ENCODE measurements around the gene GNAO1.

GNAO1 gene

GRCh38 chr16:56259425-56259779 lies 68.1 kb downstream of the GNAO1 start:
- no peak for TF ChIP-seq ELF4 (IDR thresholded peaks at IDR 0.05)
- no peak for TF ChIP-seq FOXK2 (IDR thresholded peaks at IDR 0.05)
- DNase-seq (ENCODE audit: extremely low spot score) = no peak
- ChIA-PET POLR2A (interaction anchor here (0.9 kb wide), 1 partner anchor 9 kb away, joined by 3 read pairs; no protein-coding TSS in a partner anchor), CTCF (no interaction called here)

- TF ChIP-seq FOXA1 (IDR thresholded peaks at IDR 0.05) = no peak
- no peak for TF ChIP-seq ZNF384 (IDR thresholded peaks at IDR 0.05)
- ChIA-PET CTCF (no interaction called here), POLR2A (no interaction called here)
- no peak for DNase-seq (ENCODE audit: extremely low spot score)
Observed at GRCh38 chr16:56260378-56261160, 69.3 kb downstream of the GNAO1 start.

- no peak for TF ChIP-seq SUZ12 (IDR thresholded peaks at IDR 0.05)
- TF ChIP-seq LEF1 (IDR thresholded peaks at IDR 0.05; ENCODE audit: borderline replicate concordance) = no peak
- TF ChIP-seq BHLHE40 (IDR thresholded peaks at IDR 0.05; ENCODE audit: borderline replicate concordance) = no peak
- TF ChIP-seq NFRKB (IDR thresholded peaks at IDR 0.05) = no peak
- TF ChIP-seq ZNF384 (IDR thresholded peaks at IDR 0.05) = no peak
- TF ChIP-seq CTBP1 (IDR thresholded peaks at IDR 0.05; ENCODE audit: borderline replicate concordance) = no peak
- no peak for TF ChIP-seq ELF4 (IDR thresholded peaks at IDR 0.05)
- CTCF ChIA-PET = no interaction called here
- POLR2A ChIA-PET = no interaction called here
- no peak for DNase-seq (ENCODE audit: extremely low spot score)
Observed at GRCh38 chr16:56261656-56262055, 70.4 kb downstream of the GNAO1 start.

GRCh38 chr16:56262148-56262547 lies 70.9 kb downstream of the GNAO1 start:
- POLR2A ChIA-PET = no interaction called here
- no peak for DNase-seq (ENCODE audit: extremely low spot score)
- no peak for TF ChIP-seq PKNOX1 (IDR thresholded peaks at IDR 0.05)
- CTCF ChIA-PET = no interaction called here

GRCh38 chr16:56262551-56263245 lies 71.4 kb downstream of the GNAO1 start:
- TF ChIP-seq HDGF (IDR thresholded peaks at IDR 0.05; ENCODE audit: borderline replicate concordance) (no peak), PKNOX1 (IDR thresholded peaks at IDR 0.05) (no peak), FOXA1 (IDR thresholded peaks at IDR 0.05) (no peak)
- DNase-seq (ENCODE audit: extremely low spot score) = no peak
- ChIA-PET CTCF (interaction anchor here (1.1 kb wide), 1 partner anchor 15 kb away, joined by 3 read pairs; no protein-coding TSS in a partner anchor), POLR2A (no interaction called here)

- POLR2A ChIA-PET = interaction anchor here (0.8 kb wide), 1 partner anchor 32 kb away, joined by 4 read pairs; no protein-coding TSS in a partner anchor
- DNase-seq (ENCODE audit: extremely low spot score) = no peak
- no peak for TF ChIP-seq PKNOX1 (IDR thresholded peaks at IDR 0.05)
- no peak for TF ChIP-seq ARNT (IDR thresholded peaks at IDR 0.05)
- no peak for TF ChIP-seq BHLHE40 (IDR thresholded peaks at IDR 0.05; ENCODE audit: borderline replicate concordance)
- TF ChIP-seq L3MBTL2 (conservative IDR thresholded peaks at IDR 0.05) = no peak
- TF ChIP-seq HDGF (IDR thresholded peaks at IDR 0.05; ENCODE audit: borderline replicate concordance) = no peak
- CTCF ChIA-PET = interaction anchor here (1.1 kb wide), 1 partner anchor 13 kb away, joined by 3 read pairs; no protein-coding TSS in a partner anchor
Observed at GRCh38 chr16:56263711-56264608, 72.7 kb downstream of the GNAO1 start.

GRCh38 chr16:56264609-56264972 lies 73.3 kb downstream of the GNAO1 start:
- no peak for DNase-seq (ENCODE audit: extremely low spot score)
- CTCF ChIA-PET = interaction anchor here (0.7 kb wide), 1 partner anchor 54 kb away, joined by 4 read pairs; no protein-coding TSS in a partner anchor
- TF ChIP-seq HDGF (IDR thresholded peaks at IDR 0.05; ENCODE audit: borderline replicate concordance) (no peak), FOXM1 (IDR thresholded peaks at IDR 0.05; ENCODE audit: borderline replicate concordance) (no peak), BHLHE40 (IDR thresholded peaks at IDR 0.05; ENCODE audit: borderline replicate concordance) (no peak), CTBP1 (IDR thresholded peaks at IDR 0.05; ENCODE audit: borderline replicate concordance) (no peak), ARNT (IDR thresholded peaks at IDR 0.05) (no peak), TARDBP (IDR thresholded peaks at IDR 0.05) (no peak), ZNF384 (IDR thresholded peaks at IDR 0.05) (no peak), SP1 (IDR thresholded peaks at IDR 0.05) (no peak)
- POLR2A ChIA-PET = interaction anchor here (0.8 kb wide), 1 partner anchor 32 kb away, joined by 4 read pairs; no protein-coding TSS in a partner anchor
